Activated CD4-positive, CD25-positive, alpha-beta regulatory T cell treated with anti-CD3 and anti-CD28 coated beads, Interleukin-2, amount 50 U/mL, for 24 hours (primary cell): ENCODE measurements around the gene TBX18.

Source experiments
- ATAC-seq, 2 donors: fragments of 150-1000 bp; cut with Tn5 transposase; one replicate each; pipeline ENCODE4 v1.10.0; 2021; ENCODE audit warnings: mild to moderate bottlenecking in 1 of 2, moderate library complexity in 1 of 2

TBX18 gene

GRCh38 chr6:84667252-84668213, 96.9 kb downstream of the TBX18 start:
- ATAC-seq, result no peak

GRCh38 chr6:84665401-84665800, 99.0 kb downstream of the TBX18 start:
- ATAC-seq, result no peak

GRCh38 chr6:84663866-84664265, 100.5 kb downstream of the TBX18 start:
- ATAC-seq, result no peak

- ATAC-seq, result no peak
Measured at GRCh38 chr6:84657486-84657885, 106.9 kb downstream of the TBX18 start.

GRCh38 chr6:84657025-84657424, 107.4 kb downstream of the TBX18 start:
- no peak for ATAC-seq

GRCh38 chr6:84653027-84653551, 111.3 kb downstream of the TBX18 start:
- no peak for ATAC-seq

- no peak for ATAC-seq
Measured at GRCh38 chr6:84652356-84653026, 111.9 kb downstream of the TBX18 start.

- no peak for ATAC-seq
Measured at GRCh38 chr6:84651583-84651982, 112.8 kb downstream of the TBX18 start.

- ATAC-seq, result no peak
Measured at GRCh38 chr6:84648444-84648843, 116.0 kb downstream of the TBX18 start.

GRCh38 chr6:84645563-84646266, 118.7 kb downstream of the TBX18 start:
- no peak for ATAC-seq

GRCh38 chr6:84645000-84645399, 119.4 kb downstream of the TBX18 start:
- no peak for ATAC-seq

GRCh38 chr6:84643778-84644177, 120.6 kb downstream of the TBX18 start:
- ATAC-seq, result no peak

GRCh38 chr6:84641076-84641475, 123.3 kb downstream of the TBX18 start:
- no peak for ATAC-seq

GRCh38 chr6:84639396-84639795, 125.0 kb downstream of the TBX18 start:
- ATAC-seq, result no peak

GRCh38 chr6:84638286-84638685, 126.1 kb downstream of the TBX18 start:
- ATAC-seq, result no peak
